ENCODE results near the gene HDGFL3.

Gene HDGFL3

GRCh38 chr15:83160741-83161140 lies 46.9 kb downstream of the HDGFL3 start:
- TF ChIP-seq ZNF670 (tag by site-specific recombination; IDR thresholded peaks at IDR 0.05; ENCODE audit: low read depth) = no peak
- no peak for TF ChIP-seq ZNF121 (tag by site-specific recombination; IDR thresholded peaks at IDR 0.05)
- TF ChIP-seq ZBTB11 (tag by site-specific recombination; conservative IDR thresholded peaks at IDR 0.05; ENCODE audit: low read depth) = no peak
- H3K4me1 ChIP-seq (ENCODE audit: control insufficient read depth, insufficient read depth, low read length) = no peaks in the 10 kb centered on the region
- H3K4me3 ChIP-seq (ENCODE audit: low read depth, low read length) = no peak overlapping the region
- H3K27ac ChIP-seq (ENCODE audit: extremely low read depth, low read depth, low read length) = no peak overlapping the region
- no peaks in the 10 kb centered on the region for H3K9me3 ChIP-seq (ENCODE audit: control insufficient read depth, insufficient read depth, low read depth, low read length)
- ChIA-PET CTCF (no interaction called here), POLR2A (no interaction called here)
- peaks cover 19 to 37% of the 10 kb centered on the region in 2 experiments for H3K36me3 ChIP-seq (ENCODE audit: control insufficient read depth in 2 of 2, insufficient read depth in 1 of 2, low read length in 2 of 2)

GRCh38 chr15:83158393-83158792 lies 49.2 kb downstream of the HDGFL3 start:
- POLR2A ChIA-PET = no interaction called here
- H3K9me3 ChIP-seq (ENCODE audit: control insufficient read depth, insufficient read depth, low read depth, low read length) = no peaks in the 10 kb centered on the region
- H3K27ac ChIP-seq (ENCODE audit: extremely low read depth, low read depth, low read length) = no peak overlapping the region
- no peak overlapping the region for H3K4me3 ChIP-seq (ENCODE audit: low read depth, low read length)
- CTCF ChIA-PET = interaction anchor here (0.7 kb wide), 1 partner anchor 89 kb away, joined by 3 read pairs; no protein-coding TSS in a partner anchor
- H3K36me3 ChIP-seq (ENCODE audit: control insufficient read depth in 2 of 2, insufficient read depth in 1 of 2, low read length in 2 of 2) = peaks cover 23 to 41% of the 10 kb centered on the region in 2 experiments
- no peaks in the 10 kb centered on the region for H3K4me1 ChIP-seq (ENCODE audit: control insufficient read depth, insufficient read depth, low read length)
- no peak for TF ChIP-seq PRDM1 (tag by site-specific recombination; IDR thresholded peaks at IDR 0.05)
- no peak for TF ChIP-seq ZNF391 (tag by site-specific recombination; IDR thresholded peaks at IDR 0.05; ENCODE audit: borderline replicate concordance, low read depth)
- TF ChIP-seq ZNF175 (tag by site-specific recombination; IDR thresholded peaks at IDR 0.05) = no peak
- TF ChIP-seq ZSCAN16 (tag by site-specific recombination; IDR thresholded peaks at IDR 0.05) = no peak
- TF ChIP-seq ZNF785 (tag by site-specific recombination; IDR thresholded peaks at IDR 0.05) = no peak
- TF ChIP-seq ZNF174 (tag by site-specific recombination; IDR thresholded peaks at IDR 0.05) = no peak

- TF ChIP-seq ZNF692 (tag by site-specific recombination; IDR thresholded peaks at IDR 0.05) (no peak), ZNF561 (tag by site-specific recombination; IDR thresholded peaks at IDR 0.05; ENCODE audit: borderline replicate concordance) (no peak), ZNF239 (tag by site-specific recombination; IDR thresholded peaks at IDR 0.05) (no peak), ZNF548 (tag by site-specific recombination; IDR thresholded peaks at IDR 0.05) (no peak), ZNF362 (tag by site-specific recombination; IDR thresholded peaks at IDR 0.05) (no peak), SP7 (tag by site-specific recombination; IDR thresholded peaks at IDR 0.05) (no peak), ZBTB20 (tag by site-specific recombination; IDR thresholded peaks at IDR 0.05) (no peak), ZNF211 (tag by site-specific recombination; IDR thresholded peaks at IDR 0.05; ENCODE audit: low read depth) (no peak), ZNF513 (tag by site-specific recombination; IDR thresholded peaks at IDR 0.05) (no peak), ZNF791 (tag by site-specific recombination; IDR thresholded peaks at IDR 0.05) (no peak), YY1 (tag by site-specific recombination; IDR thresholded peaks at IDR 0.05) (no peak), OVOL3 (tag by site-specific recombination; IDR thresholded peaks at IDR 0.05) (no peak), ZNF555 (tag by site-specific recombination; conservative IDR thresholded peaks at IDR 0.05) (no peak), AEBP2 (tag by site-specific recombination; IDR thresholded peaks at IDR 0.05; ENCODE audit: borderline replicate concordance) (no peak), ZNF426 (tag by site-specific recombination; IDR thresholded peaks at IDR 0.05) (no peak), SP2 (tag by site-specific recombination; IDR thresholded peaks at IDR 0.05) (no peak)
- H3K27ac ChIP-seq (ENCODE audit: extremely low read depth, low read depth, low read length) = no peak overlapping the region
- peaks cover 23 to 48% of the 10 kb centered on the region in 2 experiments for H3K36me3 ChIP-seq (ENCODE audit: control insufficient read depth in 2 of 2, insufficient read depth in 1 of 2, low read length in 2 of 2)
- H3K4me3 ChIP-seq (ENCODE audit: low read depth, low read length) = no peak overlapping the region
- no peaks in the 10 kb centered on the region for H3K9me3 ChIP-seq (ENCODE audit: control insufficient read depth, insufficient read depth, low read depth, low read length)
- CTCF ChIA-PET = no interaction called here
- H3K4me1 ChIP-seq (ENCODE audit: control insufficient read depth, insufficient read depth, low read length) = no peaks in the 10 kb centered on the region
- POLR2A ChIA-PET = no interaction called here
Measured at GRCh38 chr15:83155942-83156341, 51.7 kb downstream of the HDGFL3 start.
